PC-3 (cell line): ENCODE data around the gene ARHGEF7. TPM values are rescaled to one million over a fixed set of nuclear protein-coding genes. Genes with fewer than 3 reads are reported as not detected.

Source experiments
- ATAC-seq: fragments of 200-7000 bp; cut with Tn5 transposase; 2 replicates; pipeline ENCODE4 v1.9.1; 2020; ENCODE audit warnings: mild to moderate bottlenecking, moderate library complexity
- BruUV-seq: library from RNA; stranded (reverse); fragments of 400-500 nt; replicated peaks from 2 replicates; lab custom pipeline; 2021; lab: Mats Ljungman, UMichigan
- CTCF ChIA-PET: fragments of 300-600 bp; sonication (Branson Sonifier 250); formaldehyde crosslinking; loops from one replicate; lab custom pipeline; 2022; ENCODE audit warnings: antibody characterized with exemption; lab: Charles Lee
- POLR2A ChIA-PET: fragments of 300-600 bp; sonication (Branson Sonifier 250); formaldehyde crosslinking; loops from one replicate; lab custom pipeline; 2022; ENCODE audit warnings: antibody characterized with exemption; ENCODE audit not compliant: unreplicated experiment; lab: Charles Lee
- DNase-seq: peaks from one replicate; pipeline ENCODE4 v3.0.0-alpha.2; 2015
- H2AFZ ChIP-seq: fragments of 300-600 bp; sonication (generic); 2 replicates; pipeline ENCODE4 v1.6.0; 2016; ENCODE audit warnings: antibody characterized with exemption, low read length
- H3F3A ChIP-seq: fragments of 300-600 bp; sonication (generic); one replicate; pipeline ENCODE4 v1.6.0; 2017; ENCODE audit warnings: antibody characterized with exemption, low read length, control low read depth, mild to moderate bottlenecking; ENCODE audit not compliant: unreplicated experiment
- H3K27ac ChIP-seq: fragments of 300-600 bp; sonication (generic); 2 replicates; pipeline ENCODE4 v1.5.1; 2016; ENCODE audit warnings: mild to moderate bottlenecking, low read length
- H3K27me3 ChIP-seq: fragments of 300-600 bp; sonication (generic); 2 replicates; pipeline ENCODE4 v1.6.1; 2016; ENCODE audit warnings: low read length, mixed read lengths
- H3K36me3 ChIP-seq: fragments of 300-600 bp; sonication (generic); 2 replicates; pipeline ENCODE4 v1.6.1; 2016; ENCODE audit warnings: low read depth, mixed run types, low read length, mixed read lengths
- H3K4me1 ChIP-seq: fragments of 300-600 bp; sonication (generic); 2 replicates; pipeline ENCODE4 v1.5.1; 2016; ENCODE audit warnings: low read length; ENCODE audit not compliant: insufficient read depth
- H3K4me2 ChIP-seq: fragments of 300-600 bp; sonication (generic); 2 replicates; pipeline ENCODE4 v1.6.0; 2016; ENCODE audit warnings: low read length
- H3K4me3 ChIP-seq: fragments of 300-600 bp; sonication (generic); 2 replicates; pipeline ENCODE4 v1.5.1; 2016; ENCODE audit warnings: mild to moderate bottlenecking, low read length, mixed read lengths
- H3K79me2 ChIP-seq: fragments of 300-600 bp; sonication (generic); 2 replicates; pipeline ENCODE4 v1.6.1; 2017; ENCODE audit warnings: low read length, mixed read lengths
- H3K9ac ChIP-seq: fragments of 300-600 bp; sonication (generic); 2 replicates; pipeline ENCODE4 v1.6.0; 2016; ENCODE audit warnings: mild to moderate bottlenecking, low read length
- H3K9me2 ChIP-seq: fragments of 300-600 bp; sonication (generic); replicated peaks from 2 replicates; pipeline ENCODE4 v1.6.1; 2016; ENCODE audit warnings: mixed run types, low read length, mixed read lengths
- H3K9me3 ChIP-seq: fragments of 300-600 bp; sonication (generic); 2 replicates; pipeline ENCODE4 v1.6.1; 2016; ENCODE audit warnings: low read length, mixed read lengths
- H4K20me1 ChIP-seq: fragments of 300-600 bp; sonication (generic); 2 replicates; pipeline ENCODE4 v1.6.1; 2016; ENCODE audit warnings: low read length, mixed read lengths
- CTCF ChIP-seq: fragments of 300-600 bp; sonication (generic); conservative IDR thresholded peaks from 2 replicates; pipeline ENCODE4 v1.5.1; 2017; ENCODE audit warnings: antibody characterized with exemption, low read depth, mild to moderate bottlenecking, low read length
- EZH2 ChIP-seq: fragments of 300-600 bp; sonication (generic); IDR thresholded peaks from one replicate; pipeline ENCODE4 v1.6.1; 2017; ENCODE audit warnings: antibody characterized with exemption, mild to moderate bottlenecking, low read length; ENCODE audit not compliant: unreplicated experiment
- EZH2phosphoT487 ChIP-seq: fragments of 300-600 bp; sonication (generic); IDR thresholded peaks from 2 replicates; pipeline ENCODE4 v1.6.1; 2018; ENCODE audit warnings: mild to moderate bottlenecking, antibody characterized with exemption, low read length, borderline replicate concordance
- intact Hi-C: fragments of 100-400 bp; cut with micrococcal nuclease; formaldehyde crosslinking; loops from 2 replicates; pipeline ENCODE4 v1.9.0; 2023
- total RNA-seq: library from RNA; depleted of rRNA; stranded (reverse); fragments of >200 nt; gene quantifications from 2 replicates; pipeline ENCODE4 v1.2.3, GENCODE V29; 2014

ARHGEF7 gene
- total RNA-seq, 1 experiment from 2014 or later = 14.7 TPM

GRCh38 chr13:111233080-111233479, 118.0 kb downstream of the ARHGEF7 start:
- no peak overlapping the region for H3K27ac ChIP-seq
- ChIA-PET CTCF (no interaction called here), POLR2A (no interaction called here)
- no peaks in the 10 kb centered on the region for H4K20me1 ChIP-seq
- DNase-seq = no peak
- BruUV-seq = no TSS peak
- H3K79me2 ChIP-seq = no peaks in the 10 kb centered on the region
- no peaks in the 10 kb centered on the region for H3F3A ChIP-seq
- intact Hi-C loops = no loop called here
- TF ChIP-seq EZH2 (no peak), EZH2phosphoT487 (no peak), CTCF (no peak)
- H3K36me3 ChIP-seq = no peaks in the 10 kb centered on the region; the same call in 1 of the 2 replicates
- no peaks in the 10 kb centered on the region for H3K4me1 ChIP-seq
- H3K9ac ChIP-seq = no peak overlapping the region
- ATAC-seq = no peak
- H3K27me3 ChIP-seq = no peaks in the 10 kb centered on the region
- H3K9me2 ChIP-seq = no peaks in the 10 kb centered on the region
- no peak overlapping the region for H2AFZ ChIP-seq
- H3K9me3 ChIP-seq = no peaks in the 10 kb centered on the region
- no peak overlapping the region for H3K4me2 ChIP-seq
- no peak overlapping the region for H3K4me3 ChIP-seq

GRCh38 chr13:111239764-111240670, 124.9 kb downstream of the ARHGEF7 start:
- H3K79me2 ChIP-seq = no peaks in the 10 kb centered on the region
- no peak overlapping the region for H3K4me2 ChIP-seq
- no TSS peak for BruUV-seq
- ChIA-PET CTCF (no interaction called here), POLR2A (no interaction called here)
- H3K4me3 ChIP-seq = no peak overlapping the region
- H3K9me3 ChIP-seq = no peaks in the 10 kb centered on the region
- H4K20me1 ChIP-seq = no peaks in the 10 kb centered on the region
- no peak overlapping the region for H3K9ac ChIP-seq
- H2AFZ ChIP-seq = no peak overlapping the region
- no peaks in the 10 kb centered on the region for H3F3A ChIP-seq
- H3K36me3 ChIP-seq = peaks cover 7% of the 10 kb centered on the region; the same call in 1 of the 2 replicates
- DNase-seq (no peak), ATAC-seq (no peak)
- no peaks in the 10 kb centered on the region for H3K27me3 ChIP-seq
- H3K9me2 ChIP-seq = no peaks in the 10 kb centered on the region
- H3K4me1 ChIP-seq = no peaks in the 10 kb centered on the region
- intact Hi-C loops = no loop called here
- TF ChIP-seq EZH2 (no peak), EZH2phosphoT487 (no peak), CTCF (no peak)
- no peak overlapping the region for H3K27ac ChIP-seq
